CD4-positive, alpha-beta T cell treated with Interleukin-6 at 100 ng/mL for 8 hours (primary cell): ENCODE results near the gene PXYLP1.

Experiments used
- DNase-seq: peaks from one replicate; pipeline ENCODE4 v3.0.0-alpha.2; 2020; ENCODE audit warnings: mixed read lengths, low spot score

Gene PXYLP1

GRCh38 chr3:141229132-141229531 is 2.5 kb upstream of the PXYLP1 start:
- no peak for DNase-seq

DNA sequence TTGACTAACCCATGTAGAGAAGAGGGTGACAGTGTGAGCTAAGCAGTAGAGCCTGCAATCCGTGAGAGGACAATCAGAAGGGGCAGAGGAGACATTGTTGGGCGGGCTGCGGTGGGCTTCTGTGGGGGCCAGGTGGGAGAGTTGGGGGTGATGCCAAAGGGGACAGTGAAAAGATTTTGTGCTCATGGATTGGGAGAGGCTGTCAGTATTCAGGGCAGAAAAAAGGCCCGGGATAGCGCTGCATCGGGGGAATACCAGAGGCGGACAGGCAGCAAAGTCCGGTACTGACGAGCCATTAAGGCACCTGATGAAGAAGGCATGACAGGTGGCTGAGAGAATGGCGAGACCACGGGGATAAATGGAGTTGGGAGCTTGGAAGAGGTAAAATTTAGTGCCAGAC is 1.3 kb upstream of the PXYLP1 start:
- DNase-seq, result no peak

GRCh38 chr3:141231952-141232823 is 563 bp downstream of the PXYLP1 start:
- DNase-seq, result peak; percentile 12

DNA sequence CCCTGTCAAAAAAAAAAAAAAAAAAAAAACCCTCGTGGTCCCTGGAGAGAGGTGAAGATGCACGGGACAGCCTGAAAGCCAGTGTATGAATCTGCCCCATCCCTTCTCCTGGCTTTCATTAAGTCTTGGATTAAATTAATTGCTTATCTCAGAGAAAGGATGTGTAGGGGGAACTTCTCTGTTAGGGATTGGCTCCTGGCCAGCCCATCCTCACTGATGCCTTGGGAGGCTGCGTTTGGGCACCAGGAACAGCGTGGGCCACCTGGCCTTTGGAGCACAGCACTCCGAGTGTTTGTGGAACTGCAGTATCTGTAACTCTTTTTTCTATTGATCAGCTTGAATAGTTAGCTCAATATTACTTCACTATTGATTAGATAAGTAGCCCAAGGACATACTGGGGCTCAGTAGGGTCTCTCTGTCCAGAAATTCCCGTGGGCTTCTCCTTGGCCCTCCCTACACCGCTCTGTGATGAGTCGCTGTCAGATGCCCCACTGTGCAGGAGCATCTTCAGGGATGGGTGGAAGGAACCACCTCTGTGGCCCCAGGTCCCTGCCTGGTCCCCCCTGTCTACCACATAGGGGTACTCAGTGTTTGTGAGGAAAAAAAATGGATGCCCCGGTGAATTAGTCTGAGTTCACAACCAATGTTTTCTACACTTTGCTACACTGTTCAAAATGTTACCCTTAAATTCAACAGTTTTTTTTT is 2.0 kb downstream of the PXYLP1 start:
- no peak for DNase-seq

DNA sequence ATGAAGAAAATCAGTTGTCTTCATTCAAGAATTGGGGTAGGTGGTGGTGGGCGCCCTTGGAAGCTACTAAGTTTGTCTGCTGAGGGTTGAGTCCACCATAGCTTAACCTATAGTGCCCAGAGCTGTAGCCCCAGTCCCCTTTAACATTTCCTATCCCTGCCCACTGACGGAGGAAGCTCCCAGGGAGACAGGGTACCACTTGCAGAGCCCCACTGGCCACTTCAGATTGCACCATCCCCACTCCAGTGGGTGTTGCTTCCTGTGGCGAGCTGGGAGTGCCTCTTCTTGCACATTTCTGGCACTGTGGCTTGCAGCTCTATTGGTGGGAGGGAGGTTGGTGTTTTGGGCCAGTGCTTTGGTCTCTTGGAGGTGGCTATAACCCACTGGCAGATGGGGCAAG is 2.7 kb downstream of the PXYLP1 start:
- no peak for DNase-seq

DNA sequence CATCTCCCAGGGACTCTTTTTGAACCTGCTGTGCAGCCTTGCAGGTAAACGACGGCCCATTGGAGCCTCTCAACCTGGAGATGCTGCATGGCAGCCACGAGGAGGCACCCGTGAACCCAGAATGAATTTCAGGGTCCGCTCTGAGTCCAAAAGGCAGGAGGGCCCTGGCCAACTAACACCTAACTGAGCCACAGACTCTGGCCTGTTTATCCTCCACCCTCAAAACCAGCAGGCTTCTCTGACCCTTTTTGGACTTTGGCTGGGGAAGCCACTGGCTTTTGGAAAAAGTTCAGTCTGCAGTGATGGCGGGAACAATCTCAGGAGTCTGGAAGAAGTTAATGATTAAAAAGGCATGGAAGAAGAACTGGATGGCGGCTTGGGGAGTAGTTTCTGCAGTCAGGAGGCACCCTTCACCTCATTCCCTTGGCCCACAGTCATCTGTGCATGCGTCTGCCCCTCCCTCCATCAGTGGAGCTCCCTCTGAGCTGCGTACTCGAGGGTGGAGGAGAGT is 4.1 kb downstream of the PXYLP1 start:
- DNase-seq, result no peak

- no peak for DNase-seq
Observed at GRCh38 chr3:141236361-141236760, 4.7 kb downstream of the PXYLP1 start.

DNA sequence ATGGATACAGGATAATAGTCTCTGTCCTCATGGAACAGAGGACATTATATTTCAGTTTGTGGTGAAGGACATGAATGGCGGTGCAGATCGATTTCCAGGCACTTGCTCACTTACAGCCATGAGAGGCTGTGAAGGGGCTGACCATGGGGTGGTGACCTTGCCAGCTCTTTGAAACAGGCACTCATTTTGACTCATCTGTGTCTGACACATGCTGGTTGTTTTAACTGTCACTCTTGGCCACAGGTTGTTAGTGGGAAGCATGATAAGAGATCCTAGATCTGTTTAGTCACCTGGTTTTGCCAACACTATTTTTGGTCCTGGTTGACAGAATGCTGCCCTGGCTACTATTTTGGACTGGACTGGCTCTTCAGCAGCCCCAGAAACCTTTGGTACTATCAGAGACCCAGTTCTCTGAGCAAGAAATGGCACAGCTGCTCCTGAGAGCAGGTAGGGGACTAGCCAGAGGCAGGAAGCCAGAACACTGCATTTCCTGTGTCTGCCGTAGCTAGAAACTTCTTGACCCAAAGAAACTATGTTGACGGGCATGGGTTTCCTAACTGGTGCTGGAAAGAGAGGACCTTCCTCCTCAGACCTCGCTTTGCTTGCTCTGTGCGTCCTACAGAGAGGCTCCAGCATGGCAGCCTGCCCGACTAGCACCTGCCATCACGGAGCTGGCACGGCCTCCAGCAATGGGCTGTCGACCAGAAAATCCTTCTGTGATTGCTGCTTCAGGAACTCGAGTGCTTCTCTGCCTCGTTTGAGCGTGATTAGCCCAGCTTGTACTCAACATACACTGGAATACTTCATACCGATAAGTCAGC is 6.3 kb downstream of the PXYLP1 start:
- DNase-seq, result peak; percentile 11

DNA sequence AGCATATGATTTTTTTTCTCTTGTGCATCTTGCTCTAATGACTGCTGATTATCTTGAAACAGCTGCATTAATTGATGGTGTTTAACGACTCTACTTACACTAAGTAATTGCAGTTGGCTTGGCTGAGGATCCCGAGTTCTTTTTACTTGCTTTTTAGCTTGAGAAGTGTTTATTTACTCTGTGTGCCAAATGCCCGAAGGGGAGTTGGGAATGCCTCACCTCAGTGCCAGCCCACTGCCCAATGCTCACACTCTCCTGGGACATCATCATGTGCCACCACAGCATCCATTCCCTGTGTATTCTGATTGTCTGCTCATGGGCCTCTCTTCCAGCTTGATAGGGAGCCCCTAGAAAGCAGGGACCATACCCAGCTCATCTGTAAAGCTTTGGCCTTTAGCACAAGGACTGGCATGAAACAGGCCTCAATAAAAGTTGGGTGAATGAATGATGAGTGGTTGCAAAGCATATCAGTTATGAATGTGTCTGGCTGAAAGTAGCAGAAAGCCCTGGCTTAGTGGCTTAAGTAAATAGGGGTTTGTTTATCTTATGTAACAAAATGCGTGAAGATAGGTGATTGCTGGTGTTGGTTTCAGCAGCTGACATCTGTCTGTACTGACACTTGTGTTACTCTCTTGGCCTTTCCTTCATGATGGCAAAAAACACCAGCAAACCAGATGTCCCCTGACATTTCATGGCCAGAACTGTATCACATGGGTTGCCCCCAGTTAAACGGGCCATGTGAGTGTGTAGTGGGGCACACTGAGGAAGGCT is 8.1 kb downstream of the PXYLP1 start:
- no peak for DNase-seq

DNA sequence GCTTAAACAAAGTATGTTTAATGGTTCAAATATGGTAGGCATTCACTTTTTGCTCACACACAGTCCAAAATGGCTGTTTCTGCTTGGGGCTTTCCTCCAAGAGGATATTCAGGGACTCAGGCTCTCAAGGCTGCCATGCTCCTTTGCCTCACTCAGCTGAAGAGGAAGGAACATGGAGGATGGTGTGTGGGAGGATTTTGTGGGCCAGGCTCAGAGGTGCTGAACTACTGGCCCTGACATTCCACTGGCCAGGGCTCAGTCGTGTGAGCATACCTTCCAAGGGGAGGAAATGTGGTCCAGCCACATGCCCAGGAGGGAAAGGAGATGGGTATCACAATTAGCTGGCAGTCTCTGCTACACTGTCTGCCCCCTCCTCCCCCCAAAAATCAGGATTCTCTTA is 8.7 kb downstream of the PXYLP1 start:
- DNase-seq, result no peak

DNA sequence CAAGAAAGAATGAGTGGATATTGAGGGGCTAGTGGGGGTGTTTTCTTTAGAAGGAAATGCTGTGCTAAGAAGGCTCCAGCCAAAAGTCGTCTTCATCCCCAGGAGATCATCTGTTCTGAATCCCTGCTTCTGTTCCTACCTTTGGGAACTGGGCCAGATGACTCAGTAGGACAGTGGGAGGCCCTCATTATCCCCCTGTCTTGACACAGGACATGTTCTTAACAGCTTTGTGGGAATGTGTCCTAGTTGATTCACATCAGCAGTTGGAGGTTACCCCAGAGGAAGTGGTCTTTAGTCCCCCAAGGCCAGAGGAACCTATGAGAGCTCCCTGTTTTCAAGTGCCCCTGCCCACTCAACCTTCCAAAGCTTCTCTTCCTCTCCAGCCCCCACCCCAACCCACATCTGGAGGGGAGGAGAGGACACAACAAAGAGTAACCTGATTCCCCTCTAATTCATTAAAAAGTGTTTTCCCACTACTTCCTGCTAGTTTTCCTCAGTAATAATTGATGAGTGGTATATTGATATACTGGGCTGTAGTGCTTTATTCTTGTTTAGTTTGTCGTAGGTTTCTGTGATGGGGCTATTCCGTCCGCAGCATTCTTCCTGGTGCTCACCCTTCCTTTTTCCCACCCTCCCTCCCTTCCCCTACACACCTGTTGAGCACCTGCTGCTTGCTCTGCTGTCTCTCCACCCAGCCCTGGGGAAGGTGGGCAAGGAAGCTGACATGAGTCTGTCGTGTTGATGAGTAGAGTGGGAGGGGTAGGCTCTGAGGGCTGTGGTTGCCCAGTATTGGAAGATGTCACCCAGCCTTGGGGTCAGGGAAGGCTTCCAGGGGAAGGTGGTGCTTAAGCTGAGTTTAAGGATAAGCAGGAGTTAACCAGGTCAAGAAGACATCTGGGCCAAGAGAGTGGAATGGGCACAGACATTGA is 9.3 kb downstream of the PXYLP1 start:
- no peak for DNase-seq

- no peak for DNase-seq
Observed at GRCh38 chr3:141241616-141242376, 10.2 kb downstream of the PXYLP1 start.

GRCh38 chr3:141242377-141243092 is 10.9 kb downstream of the PXYLP1 start:
- DNase-seq, result no peak

GRCh38 chr3:141243271-141243707 is 11.7 kb downstream of the PXYLP1 start:
- DNase-seq, result peak; percentile 68

GRCh38 chr3:141246224-141246957 is 14.8 kb downstream of the PXYLP1 start:
- no peak for DNase-seq

- no peak for DNase-seq
Observed at GRCh38 chr3:141246958-141247301, 15.3 kb downstream of the PXYLP1 start.

- no peak for DNase-seq
Observed at GRCh38 chr3:141248064-141248463, 16.4 kb downstream of the PXYLP1 start.

GRCh38 chr3:141249041-141249440 is 17.4 kb downstream of the PXYLP1 start:
- no peak for DNase-seq
